HepG2 (cell line): ENCODE measurements around the gene TMEM114. TPM values are rescaled to one million over a fixed set of nuclear protein-coding genes. Genes with fewer than 3 reads are reported as not detected.
A peak's percentile ranks its signal among the peaks of the same experiment; 100 is the strongest.

Experiments
- CBX5 ChIP-seq: sonication (generic); formaldehyde crosslinking; IDR thresholded peaks from 2 replicates; pipeline ENCODE4 v1.4.0; 2020; ENCODE audit warnings: missing genetic modification reagents, borderline replicate concordance
- JUN ChIP-seq: sonication (generic); formaldehyde crosslinking; IDR thresholded peaks from 2 replicates; pipeline ENCODE4 v1.4.0; 2020; ENCODE audit warnings: mild to moderate bottlenecking, missing genetic modification reagents
- NCOA2 ChIP-seq: sonication (generic); formaldehyde crosslinking; IDR thresholded peaks from 2 replicates; pipeline ENCODE4 v1.8.0; 2022; ENCODE audit warnings: inconsistent platforms
- NR2C2 ChIP-seq: sonication (generic); formaldehyde crosslinking; IDR thresholded peaks from 2 replicates; pipeline ENCODE4 v1.4.0; 2020; ENCODE audit warnings: missing genetic modification reagents, mild to moderate bottlenecking, moderate library complexity, borderline replicate concordance
- RXRA ChIP-seq: sonication (generic); formaldehyde crosslinking; IDR thresholded peaks from 2 replicates; pipeline ENCODE4 v1.5.1; 2020; ENCODE audit warnings: missing genetic modification reagents
- SOX5 ChIP-seq: IDR thresholded peaks from 2 replicates; pipeline ENCODE4 v1.6.1; 2016; ENCODE audit warnings: borderline replicate concordance
- THAP11 ChIP-seq: IDR thresholded peaks from 2 replicates; pipeline ENCODE4 v1.6.1; 2016; ENCODE audit warnings: missing biosample characterization, missing genetic modification reagents
- UBTF ChIP-seq: sonication (generic); formaldehyde crosslinking; IDR thresholded peaks from 2 replicates; pipeline ENCODE4 v1.4.0; 2020; ENCODE audit warnings: mild to moderate bottlenecking, missing genetic modification reagents
- ZNF292 ChIP-seq: sonication (generic); formaldehyde crosslinking; IDR thresholded peaks from 2 replicates; pipeline ENCODE4 v1.8.1; 2022; ENCODE audit warnings: mild to moderate bottlenecking, low read depth, missing genetic modification reagents, borderline replicate concordance
- ZNF510 ChIP-seq: sonication (generic); formaldehyde crosslinking; IDR thresholded peaks from 2 replicates; pipeline ENCODE4 v1.4.0; 2020; ENCODE audit warnings: low read depth, mild to moderate bottlenecking, missing genetic modification reagents
- ZNF619 ChIP-seq: sonication (generic); formaldehyde crosslinking; IDR thresholded peaks from 2 replicates; pipeline ENCODE4 v1.4.0; 2020; ENCODE audit warnings: mild to moderate bottlenecking, missing genetic modification reagents
- polyA plus RNA-seq, 8 experiments: library from polyadenylated mRNA; depleted of rRNA in 3 of 8; stranded (reverse) in 7 of 8; unstranded in 1 of 8; fragments of >200 nt; fragmentation: Illumina TruSeq in 4 of 8; extraction: Trizol in 4 of 8; gene quantifications; 2 replicates each; pipeline versions ENCODE4 v1.2.1 to v1.2.3, GENCODE V29; 2011 to 2016; ENCODE audit warnings: low read depth in 4 of 8, missing spikeins in 1 of 8, mixed read lengths in 1 of 8; ENCODE audit not compliant: insufficient read depth in 1 of 8
- total RNA-seq, 5 experiments: library from RNA; depleted of rRNA; stranded (reverse); fragments of >200 nt; fragmentation: Illumina TruSeq; extraction: Trizol; gene quantifications; 2 replicates each; pipeline ENCODE4 v1.2.3, GENCODE V29; 2016; ENCODE audit warnings: low read depth in 1 of 5

TMEM114 gene
- total and polyA plus RNA-seq, 2 of the 13 experiments (the other 11 are each of a cell fraction or from before 2014, with no cell fraction given) = not detected

GRCh38 chr16:8570393-8570792 is 19.9 kb downstream of the TMEM114 start (continued):
- TF ChIP-seq RXRA (CRISPR knock-in tag) (peak; percentile 62; the same call in 1 of the 2 replicates), ZNF510 (CRISPR knock-in tag) (0 out of 2 replicates have a peak, but pooled peaks have one; percentile 18), ZNF619 (CRISPR knock-in tag) (0 out of 2 replicates have a peak, but pooled peaks have one; percentile 48), JUN (0 out of 2 replicates have a peak, but pooled peaks have one; percentile 26), ZNF292 (CRISPR knock-in tag) (peak; percentile 83; the same call in 1 of the 2 replicates), NCOA2 (CRISPR knock-in tag) (peak; percentile 14; the same call in 1 of the 2 replicates), THAP11 (CRISPR knock-in tag) (0 out of 2 replicates have a peak, but pooled peaks have one; percentile 10), UBTF (CRISPR knock-in tag) (0 out of 2 replicates have a peak, but pooled peaks have one; percentile 15), SOX5 (CRISPR knock-in tag) (peak; percentile 35; the same call in 1 of the 2 replicates), NR2C2 (CRISPR knock-in tag) (peak; percentile 33; the same call in 1 of the 2 replicates), CBX5 (CRISPR knock-in tag) (peak; percentile 43; the same call in 1 of the 2 replicates)
